ENCODE data around the gene PERM1.

PERM1 gene

GRCh38 chr1:974687-975328, 7.1 kb downstream of the PERM1 start:
- TF ChIP-seq CTCF (IDR thresholded peaks at IDR 0.05; ENCODE audit: low read depth, low read length) = no peak
- no peak overlapping the region for H3K4me3 ChIP-seq (replicated peaks in 1 of 2; ENCODE audit: low read depth in 2 of 2, low read length in 2 of 2)
- DNase-seq (ENCODE audit: low read depth in 2 of 2) = no peak

- H3K4me3 ChIP-seq (replicated peaks in 1 of 2; ENCODE audit: low read depth in 2 of 2, low read length in 2 of 2) = no peak overlapping the region
- no peak for TF ChIP-seq CTCF (IDR thresholded peaks at IDR 0.05; ENCODE audit: low read depth, low read length)
- no peak for DNase-seq (ENCODE audit: low read depth in 2 of 2)
Observed at GRCh38 chr1:974293-974640, 7.6 kb downstream of the PERM1 start.

- no peak for TF ChIP-seq CTCF (IDR thresholded peaks at IDR 0.05; ENCODE audit: low read depth, low read length)
Observed at GRCh38 chr1:973459-974292, 8.2 kb downstream of the PERM1 start.

GRCh38 chr1:972726-973458, 9.0 kb downstream of the PERM1 start:
- no peak for DNase-seq (ENCODE audit: low read depth in 2 of 2)
- no peak overlapping the region for H3K4me3 ChIP-seq (replicated peaks in 1 of 2; ENCODE audit: low read depth in 2 of 2, low read length in 2 of 2)
- no peak for TF ChIP-seq CTCF (IDR thresholded peaks at IDR 0.05; ENCODE audit: low read depth, low read length)

More at GRCh38 chr1:973459-974292, 8.2 kb downstream of the PERM1 start:
- DNase-seq (ENCODE audit: low read depth in 2 of 2) = no peak
- H3K4me3 ChIP-seq (replicated peaks in 1 of 2; ENCODE audit: low read depth in 2 of 2, low read length in 2 of 2) = no peak overlapping the region

GRCh38 chr1:971751-972506, 10.0 kb downstream of the PERM1 start:
- TF ChIP-seq CTCF (IDR thresholded peaks at IDR 0.05; ENCODE audit: low read depth, low read length) = no peak
- no peak for DNase-seq (ENCODE audit: low read depth in 2 of 2)
- H3K4me3 ChIP-seq (replicated peaks in 1 of 2; ENCODE audit: low read depth in 2 of 2, low read length in 2 of 2) = no peak overlapping the region

GRCh38 chr1:970973-971730, 10.7 kb downstream of the PERM1 start:
- H3K4me3 ChIP-seq (replicated peaks in 1 of 2; ENCODE audit: low read depth in 2 of 2, low read length in 2 of 2) = no peak overlapping the region
- no peak for DNase-seq (ENCODE audit: low read depth in 2 of 2)
- TF ChIP-seq CTCF (IDR thresholded peaks at IDR 0.05; ENCODE audit: low read depth, low read length) = no peak

All from cardiac fibroblast (primary cell).